HG03575 (cell line): ENCODE measurements around the gene ZNF385B.

Experiments
- ATAC-seq: cut with Tn5 transposase; IDR thresholded peaks from one replicate; pipeline ENCODE4 v1.9.1; 2021; ENCODE audit not compliant: unreplicated experiment, insufficient number of reproducible peaks, low FRiP score; ENCODE audit errors: extremely low read depth

Gene ZNF385B

GRCh38 chr2:179550214-179550613, 311.2 kb downstream of the ZNF385B start:
- ATAC-seq, result no peak

GRCh38 chr2:179546656-179547055, 314.8 kb downstream of the ZNF385B start:
- no peak for ATAC-seq

- no peak for ATAC-seq
These were observed 316.4 kb downstream of the ZNF385B start for GRCh38 chr2:179545024-179545423.

DNA sequence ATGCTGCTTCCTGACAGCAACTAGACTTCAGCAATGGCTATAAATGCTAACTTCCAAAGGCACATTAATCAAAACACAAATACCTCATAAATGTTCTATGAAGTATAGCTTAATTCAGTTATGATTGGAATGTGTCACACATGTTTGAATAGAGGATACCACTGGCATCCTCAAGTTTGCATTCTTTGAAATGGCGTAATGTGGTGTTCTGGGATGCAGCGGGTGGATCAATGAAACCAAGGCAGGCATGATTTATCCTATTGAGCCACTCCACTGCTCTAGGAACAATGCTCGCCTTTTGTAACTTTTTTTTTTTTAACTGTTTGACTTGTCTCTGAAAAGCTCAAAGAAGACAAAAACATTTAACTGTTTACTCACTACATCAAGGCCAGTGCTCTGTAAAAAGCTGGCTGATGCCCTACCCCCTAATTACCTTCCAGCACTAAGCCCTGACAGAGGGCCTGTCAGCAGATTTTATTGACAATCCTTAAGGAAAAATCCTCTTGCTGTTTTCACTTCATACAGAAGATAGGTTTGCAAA, 318.0 kb downstream of the ZNF385B start:
- no peak for ATAC-seq

DNA sequence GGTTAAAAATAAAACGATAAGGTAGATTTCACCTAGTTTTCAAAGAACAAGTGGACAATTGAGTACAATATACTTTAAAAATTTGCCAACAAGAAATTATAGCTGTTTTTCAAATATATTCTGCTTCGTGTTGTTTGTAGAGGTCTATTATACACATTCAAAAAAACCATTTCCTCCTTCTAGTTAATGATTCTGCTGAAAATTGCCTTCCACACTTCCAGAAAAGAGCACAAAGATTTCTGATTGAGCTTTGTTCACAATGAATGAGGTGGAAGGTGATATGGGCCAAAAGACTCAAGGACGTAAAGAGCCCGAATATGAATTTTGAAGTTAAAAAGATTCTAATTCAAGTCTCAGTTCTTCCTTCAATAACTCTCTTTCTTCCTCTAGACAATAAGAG, 319.8 kb downstream of the ZNF385B start:
- ATAC-seq, result no peak

DNA sequence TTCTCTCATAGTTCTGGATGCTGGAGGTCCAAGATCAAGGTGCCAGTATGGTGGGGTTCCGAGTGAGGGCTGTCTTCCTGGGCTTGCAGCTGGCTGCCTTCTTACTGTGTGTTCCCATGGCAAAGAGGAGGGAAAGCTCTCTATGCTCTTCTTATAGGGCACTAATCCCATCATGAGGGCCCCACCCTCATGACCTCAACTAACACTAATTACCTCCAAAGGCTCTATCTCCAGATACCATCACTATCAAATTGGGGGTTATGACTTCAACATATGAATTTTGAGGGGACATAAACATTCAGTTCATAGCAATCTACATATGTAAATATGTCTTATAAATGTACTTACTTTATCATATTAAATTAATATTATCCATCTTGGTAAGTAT, 322.3 kb downstream of the ZNF385B start:
- no peak for ATAC-seq

GRCh38 chr2:179538406-179539123, 322.8 kb downstream of the ZNF385B start:
- ATAC-seq, result no peak

- no peak for ATAC-seq
These were observed 325.2 kb downstream of the ZNF385B start for GRCh38 chr2:179536185-179536584.

GRCh38 chr2:179533875-179534274, 327.5 kb downstream of the ZNF385B start:
- no peak for ATAC-seq

DNA sequence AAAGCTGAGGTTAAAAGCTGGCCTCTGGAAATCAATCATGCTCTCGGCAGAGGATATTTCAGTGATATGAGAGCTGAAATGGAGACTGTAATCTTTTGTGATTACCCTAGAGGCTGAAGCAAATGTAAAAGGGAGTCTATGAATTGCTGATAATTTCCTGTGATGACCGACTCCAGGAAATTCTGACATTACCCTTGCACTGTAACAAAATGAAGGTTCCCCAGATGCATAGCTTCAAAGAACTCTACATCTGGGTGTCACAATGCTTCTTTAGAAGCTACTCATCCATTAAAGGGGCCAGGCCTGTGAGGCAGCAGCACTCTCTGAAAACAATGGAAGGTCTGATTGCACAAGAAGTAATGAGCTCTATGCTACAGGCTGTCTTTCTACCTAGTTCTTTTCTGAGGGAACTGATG, 328.5 kb downstream of the ZNF385B start:
- ATAC-seq, result no peak

GRCh38 chr2:179528576-179529069, 332.8 kb downstream of the ZNF385B start:
- no peak for ATAC-seq

DNA sequence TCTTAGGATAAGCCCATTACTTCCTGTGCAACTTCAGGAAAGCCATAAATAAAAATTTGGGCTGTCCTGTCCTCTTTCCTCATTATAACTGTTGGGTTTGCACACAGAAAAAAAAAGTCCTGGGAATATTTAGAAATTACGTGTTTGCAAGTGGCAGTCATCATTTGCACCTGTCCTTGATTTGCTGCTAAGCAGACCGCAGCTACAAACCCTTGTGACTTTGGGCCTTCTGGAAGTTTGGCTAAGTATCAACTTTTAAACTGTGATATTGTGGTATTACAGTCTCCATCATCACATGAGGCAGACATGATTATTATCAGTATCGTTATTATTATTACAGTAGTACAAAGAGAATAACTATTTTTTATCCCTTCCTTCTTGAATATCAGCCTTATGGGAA, 336.1 kb downstream of the ZNF385B start:
- ATAC-seq, result no peak

DNA sequence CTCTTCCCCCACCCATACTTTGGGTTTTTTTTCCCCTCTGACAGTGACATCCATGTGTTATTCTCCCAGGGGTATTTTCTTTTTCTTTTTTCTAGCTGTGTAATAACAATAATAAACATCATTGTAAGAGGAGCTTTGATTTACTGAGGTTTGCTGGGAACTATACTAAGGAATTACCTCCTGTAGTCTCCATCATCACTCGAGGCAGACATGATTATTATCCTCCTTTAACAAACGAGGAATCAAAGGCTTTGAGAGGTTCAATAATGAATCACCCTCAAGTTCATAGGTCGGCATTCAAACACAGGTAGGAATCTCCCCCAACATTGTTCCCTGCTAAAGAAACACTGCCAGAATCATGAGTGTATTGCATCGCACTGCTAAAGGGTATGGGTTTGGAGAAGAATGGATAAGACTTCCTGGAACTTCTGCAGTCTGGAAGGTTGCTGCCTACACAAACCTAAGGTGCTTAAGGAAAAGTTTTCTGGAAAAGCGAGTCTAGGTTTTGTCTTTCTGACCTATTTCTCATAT, 336.5 kb downstream of the ZNF385B start:
- ATAC-seq, result no peak

DNA sequence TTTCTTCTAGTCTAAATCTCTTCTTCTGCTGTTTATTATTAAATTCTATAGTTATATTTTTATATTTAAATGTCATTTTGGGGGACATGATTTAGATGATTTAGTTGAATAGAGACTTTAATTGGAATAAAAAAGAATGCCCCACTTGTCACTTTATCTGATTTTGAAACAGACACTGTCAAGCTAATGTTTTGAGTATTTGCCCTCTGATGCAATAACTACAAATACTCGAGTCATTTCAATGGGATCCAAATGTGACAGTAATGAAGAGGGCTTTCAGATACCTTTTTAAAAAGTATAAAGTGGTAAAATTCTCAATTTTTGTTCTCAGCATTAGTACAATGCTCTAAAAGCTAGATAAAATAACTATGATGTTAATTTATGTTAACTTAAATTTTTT, 339.5 kb downstream of the ZNF385B start:
- ATAC-seq, result no peak

- no peak for ATAC-seq
These were observed 342.6 kb downstream of the ZNF385B start for GRCh38 chr2:179518830-179519229.

DNA sequence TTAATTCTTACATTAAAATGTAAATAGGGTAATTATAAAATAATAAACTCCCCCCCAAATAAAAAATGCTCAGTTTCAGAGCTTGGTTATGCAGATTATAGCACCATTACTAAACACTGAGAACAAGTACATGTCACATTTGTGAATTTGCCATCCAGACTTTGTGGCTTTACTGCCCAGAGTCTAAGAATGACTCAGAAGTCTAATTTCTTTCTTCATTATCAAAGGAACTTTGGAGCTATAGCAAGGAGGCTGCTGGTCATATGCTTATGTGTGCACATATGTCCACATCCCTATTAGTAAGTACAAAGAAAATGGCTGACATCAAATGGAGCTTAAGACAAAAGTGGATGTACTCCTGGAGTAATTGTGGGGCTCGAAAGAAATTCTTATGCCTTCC, 348.2 kb downstream of the ZNF385B start:
- ATAC-seq, result no peak

GRCh38 chr2:179512281-179513035, 349.0 kb downstream of the ZNF385B start:
- ATAC-seq, result no peak

- no peak for ATAC-seq
These were observed 350.2 kb downstream of the ZNF385B start for GRCh38 chr2:179511105-179511789.

DNA sequence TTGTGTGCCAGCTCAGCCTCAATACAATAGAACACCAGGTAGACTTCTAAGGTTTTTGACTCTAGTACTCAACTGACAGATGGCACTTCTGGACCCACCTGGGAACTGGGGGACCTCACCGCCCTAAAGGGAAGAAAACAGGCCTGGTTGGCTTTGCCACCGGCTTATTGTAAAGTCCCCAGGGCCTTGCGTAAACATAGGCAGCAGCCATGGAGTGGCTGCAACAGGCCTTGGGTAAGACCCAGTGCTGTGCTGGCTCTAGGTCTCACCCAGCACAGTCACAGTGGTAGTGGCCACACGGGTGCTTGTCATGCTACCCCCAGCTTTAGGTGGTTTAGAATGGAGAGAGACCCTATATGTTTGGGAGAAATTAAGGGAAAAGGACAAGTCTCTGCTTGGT, 366.1 kb downstream of the ZNF385B start:
- no peak for ATAC-seq
